Osteoblast (primary cell): ENCODE measurements around the gene STARD5. TPM values are rescaled to one million over a fixed set of nuclear protein-coding genes. Genes with fewer than 3 reads are reported as not detected.

Experiments used
- DNase-seq: peaks from one replicate; pipeline ENCODE4 v3.0.0; 2011; ENCODE audit warnings: low spot score, mixed read lengths; ENCODE audit not compliant: insufficient read length; ENCODE audit errors: missing footprints
- H2AFZ ChIP-seq: 2 replicates; pipeline ENCODE4 v1.6.0; 2011; ENCODE audit warnings: mild to moderate bottlenecking, low read length
- H3K27ac ChIP-seq: 2 replicates; pipeline ENCODE4 v1.5.1; 2011; ENCODE audit warnings: mild to moderate bottlenecking, low read depth, low read length, moderate library complexity
- H3K27me3 ChIP-seq: 2 replicates; pipeline ENCODE4 v1.6.0; 2012; ENCODE audit warnings: mild to moderate bottlenecking, control low read depth, inconsistent platforms, low read length, moderate library complexity; ENCODE audit not compliant: insufficient read depth
- H3K36me3 ChIP-seq: 2 replicates; pipeline ENCODE4 v1.5.1; 2011; ENCODE audit warnings: mild to moderate bottlenecking, low read length, control low read depth, moderate library complexity; ENCODE audit not compliant: insufficient read depth
- H3K4me1 ChIP-seq: 2 replicates; pipeline ENCODE4 v1.5.1; 2011; ENCODE audit warnings: mild to moderate bottlenecking, low read length, control low read depth, moderate library complexity; ENCODE audit not compliant: insufficient read depth
- H3K4me2 ChIP-seq: 2 replicates; pipeline ENCODE4 v1.6.0; 2011; ENCODE audit warnings: mild to moderate bottlenecking, low read length; ENCODE audit not compliant: insufficient read depth
- H3K4me3 ChIP-seq: fragments of 200-600 bp; sonication (generic); 3 replicates; pipeline ENCODE4 v1.5.1; 2012; ENCODE audit warnings: mild to moderate bottlenecking, low read length, inconsistent platforms; ENCODE audit not compliant: insufficient read depth
- H3K79me2 ChIP-seq: 2 replicates; pipeline ENCODE4 v1.6.0; 2012; ENCODE audit warnings: mild to moderate bottlenecking, low read length, control low read depth, inconsistent platforms; ENCODE audit not compliant: insufficient read depth
- H3K9me3 ChIP-seq: 2 replicates; pipeline ENCODE4 v1.5.1; 2011; ENCODE audit warnings: low read depth, low read length, control low read depth
- H4K20me1 ChIP-seq: 2 replicates; pipeline ENCODE4 v1.6.0; 2012; ENCODE audit warnings: mild to moderate bottlenecking, low read length, control low read depth; ENCODE audit not compliant: insufficient read depth
- total RNA-seq: library from RNA; depleted of rRNA; stranded (reverse); fragments of >200 nt; gene quantifications from 2 replicates; pipeline ENCODE4 v1.2.3, GENCODE V29; 2012
- TF ChIP-seq, protein P1 (sequence below): IDR thresholded peaks from 2 replicates; pipeline ENCODE4 v1.5.1; 2011; ENCODE audit warnings: mild to moderate bottlenecking, low read depth, low read length, moderate library complexity; ENCODE audit errors: extremely low read depth

Gene STARD5
- total RNA-seq, 1 donor = 6.5 TPM

DNA sequence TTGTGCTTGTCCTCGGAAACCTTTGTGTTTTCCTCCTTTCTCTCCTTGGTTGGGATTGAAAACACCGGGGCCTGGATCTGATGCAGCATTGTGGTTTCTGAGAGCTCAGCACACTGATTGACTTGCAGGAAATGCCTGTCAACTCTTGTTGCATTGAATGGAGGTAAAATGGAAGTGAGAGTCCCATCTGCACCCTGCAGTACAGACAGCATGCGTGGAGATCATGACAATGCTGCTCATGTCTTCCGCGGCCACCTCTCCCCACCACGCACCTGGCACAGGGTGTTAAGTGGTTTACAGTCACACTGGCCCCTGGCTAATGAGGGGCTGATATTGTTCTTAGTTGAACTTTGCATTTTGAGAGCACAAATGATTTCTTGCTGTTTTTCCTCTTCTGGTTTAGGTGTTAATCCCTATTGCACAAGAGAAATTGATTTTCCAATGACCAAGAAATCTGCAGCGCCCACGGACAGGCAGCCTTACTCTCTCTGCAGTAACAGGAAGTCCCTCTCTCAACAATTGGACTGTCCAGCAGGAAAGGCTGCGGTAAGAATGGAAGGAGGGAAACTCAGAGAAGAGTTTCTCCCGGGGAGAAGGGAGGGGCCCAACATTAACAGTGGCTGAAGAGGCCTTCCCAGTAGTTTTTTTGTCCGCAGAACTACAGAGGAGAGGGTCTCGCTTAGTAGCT, 58.5 kb downstream of the STARD5 start:
- peak overlapping the region; percentile 87 for H3K4me2 ChIP-seq
- peak overlapping the region; percentile 81 for H2AFZ ChIP-seq
- no peaks in the 10 kb centered on the region for H4K20me1 ChIP-seq

DNA sequence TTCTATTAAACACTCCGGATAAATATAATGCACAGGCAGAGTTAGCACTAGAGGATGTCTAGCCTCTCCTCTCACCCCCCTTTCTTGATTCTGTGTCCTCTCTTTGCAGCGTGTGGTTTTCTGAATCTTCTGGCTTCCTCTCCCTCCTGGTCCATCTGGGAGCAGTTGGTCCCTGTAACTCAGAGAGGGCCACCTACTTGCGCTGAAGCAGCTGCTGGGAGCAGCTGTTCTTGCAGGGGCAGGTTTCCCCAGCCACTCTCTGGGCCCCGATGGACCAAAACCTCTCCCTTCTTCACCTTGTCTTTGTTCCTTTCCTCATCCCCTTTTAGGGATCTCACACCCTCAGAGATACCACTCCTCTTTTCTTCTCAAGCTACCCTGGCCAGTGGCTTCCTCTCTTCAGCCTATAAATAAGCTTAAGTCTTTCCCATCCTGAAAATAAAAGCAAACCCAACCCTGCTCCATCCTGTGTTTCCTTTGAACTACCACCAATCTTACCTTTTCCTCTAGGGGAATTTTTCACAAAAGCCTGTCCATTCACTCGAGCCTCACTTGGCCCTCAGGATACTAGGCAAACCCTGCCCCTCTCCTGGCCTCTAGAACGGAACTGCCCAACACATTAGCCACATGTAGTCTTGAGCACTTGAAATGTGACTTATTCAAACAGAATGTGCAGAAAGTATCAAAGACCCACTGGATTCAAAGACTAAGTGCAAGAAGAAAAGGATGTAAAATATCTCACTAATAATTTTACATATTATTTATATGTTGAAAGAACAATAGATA, 59.7 kb downstream of the STARD5 start:
- H3K9me3 ChIP-seq = no peaks in the 10 kb centered on the region
- no peaks in the 10 kb centered on the region for H3K36me3 ChIP-seq
- peaks cover 9% of the 10 kb centered on the region for H3K4me1 ChIP-seq
- no peaks in the 10 kb centered on the region for H3K79me2 ChIP-seq
- TF ChIP-seq, protein P1, sequence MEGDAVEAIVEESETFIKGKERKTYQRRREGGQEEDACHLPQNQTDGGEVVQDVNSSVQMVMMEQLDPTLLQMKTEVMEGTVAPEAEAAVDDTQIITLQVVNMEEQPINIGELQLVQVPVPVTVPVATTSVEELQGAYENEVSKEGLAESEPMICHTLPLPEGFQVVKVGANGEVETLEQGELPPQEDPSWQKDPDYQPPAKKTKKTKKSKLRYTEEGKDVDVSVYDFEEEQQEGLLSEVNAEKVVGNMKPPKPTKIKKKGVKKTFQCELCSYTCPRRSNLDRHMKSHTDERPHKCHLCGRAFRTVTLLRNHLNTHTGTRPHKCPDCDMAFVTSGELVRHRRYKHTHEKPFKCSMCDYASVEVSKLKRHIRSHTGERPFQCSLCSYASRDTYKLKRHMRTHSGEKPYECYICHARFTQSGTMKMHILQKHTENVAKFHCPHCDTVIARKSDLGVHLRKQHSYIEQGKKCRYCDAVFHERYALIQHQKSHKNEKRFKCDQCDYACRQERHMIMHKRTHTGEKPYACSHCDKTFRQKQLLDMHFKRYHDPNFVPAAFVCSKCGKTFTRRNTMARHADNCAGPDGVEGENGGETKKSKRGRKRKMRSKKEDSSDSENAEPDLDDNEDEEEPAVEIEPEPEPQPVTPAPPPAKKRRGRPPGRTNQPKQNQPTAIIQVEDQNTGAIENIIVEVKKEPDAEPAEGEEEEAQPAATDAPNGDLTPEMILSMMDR = no peak
- H3K27ac ChIP-seq = no peak overlapping the region
- no peak overlapping the region for H2AFZ ChIP-seq
- DNase-seq = peak; percentile 31
- H3K4me2 ChIP-seq = no peak overlapping the region
- no peaks in the 10 kb centered on the region for H4K20me1 ChIP-seq
- H3K4me3 ChIP-seq = no peak overlapping the region
- H3K27me3 ChIP-seq = peaks cover 12% of the 10 kb centered on the region

More for the DNA sequence above, 58.5 kb downstream of the STARD5 start:
- no peak for DNase-seq
- H3K4me3 ChIP-seq = peak overlapping the region; percentile 58
- no peak overlapping the region for H3K27ac ChIP-seq
- peaks cover 13% of the 10 kb centered on the region for H3K4me1 ChIP-seq
- peaks cover 12% of the 10 kb centered on the region for H3K27me3 ChIP-seq
- H3K36me3 ChIP-seq = no peaks in the 10 kb centered on the region
- TF ChIP-seq, protein P1 = no peak
- H3K9me3 ChIP-seq = no peaks in the 10 kb centered on the region
- no peaks in the 10 kb centered on the region for H3K79me2 ChIP-seq

DNA sequence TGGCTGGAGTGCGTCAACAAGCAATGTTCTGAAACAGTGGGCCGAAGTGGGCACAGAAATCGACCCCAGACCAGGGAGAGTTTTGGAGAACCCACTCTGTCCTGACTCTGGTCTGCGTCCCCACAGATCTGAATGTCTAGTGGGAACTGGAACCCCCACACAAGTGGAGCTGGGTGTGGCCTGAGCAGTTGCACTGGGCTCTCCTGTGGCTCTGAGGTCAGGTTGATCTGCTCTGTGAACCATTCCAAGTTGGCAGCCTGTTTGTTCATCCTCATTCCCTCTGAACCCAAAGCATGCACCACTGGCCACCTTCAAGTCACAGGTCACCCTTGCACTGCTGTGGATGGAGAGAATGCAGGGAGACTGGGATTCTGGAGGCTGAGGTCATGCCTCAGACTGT, 60.5 kb downstream of the STARD5 start:
- no peak overlapping the region for H3K4me2 ChIP-seq
- H3K36me3 ChIP-seq = no peaks in the 10 kb centered on the region
- DNase-seq = no peak
- no peak overlapping the region for H2AFZ ChIP-seq
- no peak overlapping the region for H3K4me3 ChIP-seq
- H3K4me1 ChIP-seq = peaks cover 9% of the 10 kb centered on the region
- H3K9me3 ChIP-seq = no peaks in the 10 kb centered on the region
- H3K27me3 ChIP-seq = peaks cover 12% of the 10 kb centered on the region
- no peak overlapping the region for H3K27ac ChIP-seq
- TF ChIP-seq, protein P1 = no peak
- no peaks in the 10 kb centered on the region for H3K79me2 ChIP-seq
- H4K20me1 ChIP-seq = no peaks in the 10 kb centered on the region

DNA sequence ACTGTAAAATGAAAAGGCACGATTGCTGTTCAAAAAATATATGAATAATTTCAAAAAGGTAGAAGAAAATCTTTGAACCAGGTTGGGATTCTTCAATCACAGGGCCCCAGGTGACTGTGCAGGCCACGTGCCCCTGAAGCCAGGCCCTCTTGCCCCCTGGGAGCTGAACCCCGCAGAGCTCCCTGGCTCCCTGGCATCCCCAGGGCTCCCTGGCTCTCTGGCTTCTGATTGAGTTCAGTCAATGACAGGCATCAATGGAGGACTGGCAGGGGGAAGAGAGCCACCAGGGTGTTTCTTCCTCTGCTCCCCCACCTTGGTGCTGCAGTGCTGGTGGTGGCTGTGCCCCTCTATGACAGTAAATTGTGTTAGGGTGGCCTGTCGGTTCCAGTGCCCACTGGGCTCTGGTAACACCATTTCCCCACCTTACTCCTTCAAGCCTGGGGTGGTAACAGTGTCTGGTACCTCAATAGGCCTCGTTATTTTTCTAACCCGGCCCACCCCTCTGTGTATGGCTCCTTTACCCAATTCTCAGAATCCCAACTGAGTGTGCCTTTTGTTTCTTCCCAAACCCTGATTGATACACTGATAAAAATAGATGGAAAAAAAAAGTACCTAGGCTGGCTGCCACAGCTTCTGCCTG, 62.6 kb downstream of the STARD5 start:
- Histone ChIP-seq H3K4me3 (no peak overlapping the region), H3K4me1 (peaks cover 8% of the 10 kb centered on the region), H3K4me2 (no peak overlapping the region), H3K27ac (no peak overlapping the region), H3K79me2 (no peaks in the 10 kb centered on the region), H2AFZ (no peak overlapping the region), H3K27me3 (peaks cover 12% of the 10 kb centered on the region), H3K9me3 (no peaks in the 10 kb centered on the region), H3K36me3 (no peaks in the 10 kb centered on the region), H4K20me1 (no peaks in the 10 kb centered on the region)
- DNase-seq = no peak
- TF ChIP-seq, protein P1 = no peak
